HG02623 (cell line): ENCODE results near the gene FAM98C.
A peak's percentile ranks its signal among the peaks of the same experiment; 100 is the strongest.

Experiments
- ATAC-seq: cut with Tn5 transposase; IDR thresholded peaks from one replicate; pipeline ENCODE4 v1.9.1; 2021; ENCODE audit warnings: moderate library complexity; ENCODE audit not compliant: unreplicated experiment

The FAM98C gene

DNA sequence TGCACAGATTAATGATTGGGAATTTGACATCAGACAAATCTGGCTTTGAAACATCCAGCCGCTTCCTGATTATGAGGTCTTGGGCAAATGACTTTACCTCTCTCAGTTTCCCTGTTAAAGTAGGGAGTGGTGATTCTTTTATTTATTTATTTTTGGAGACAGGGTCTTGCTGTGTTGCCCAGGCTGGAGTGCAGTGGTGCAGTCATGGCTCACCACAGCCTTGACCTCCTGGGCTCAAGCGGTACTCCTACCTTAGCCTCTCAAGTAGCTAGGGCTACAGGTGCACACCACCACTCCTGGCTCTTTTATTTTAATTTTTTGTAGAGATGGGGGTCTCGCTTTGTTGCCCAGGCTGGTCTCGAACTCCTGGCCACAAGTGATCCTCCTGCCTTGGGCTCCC, 25.8 kb upstream of the FAM98C start:
- ATAC-seq: no peak

GRCh38 chr19:38378866-38379265, 24.0 kb upstream of the FAM98C start:
- ATAC-seq: no peak

GRCh38 chr19:38381138-38381537, 21.8 kb upstream of the FAM98C start:
- ATAC-seq: no peak

DNA sequence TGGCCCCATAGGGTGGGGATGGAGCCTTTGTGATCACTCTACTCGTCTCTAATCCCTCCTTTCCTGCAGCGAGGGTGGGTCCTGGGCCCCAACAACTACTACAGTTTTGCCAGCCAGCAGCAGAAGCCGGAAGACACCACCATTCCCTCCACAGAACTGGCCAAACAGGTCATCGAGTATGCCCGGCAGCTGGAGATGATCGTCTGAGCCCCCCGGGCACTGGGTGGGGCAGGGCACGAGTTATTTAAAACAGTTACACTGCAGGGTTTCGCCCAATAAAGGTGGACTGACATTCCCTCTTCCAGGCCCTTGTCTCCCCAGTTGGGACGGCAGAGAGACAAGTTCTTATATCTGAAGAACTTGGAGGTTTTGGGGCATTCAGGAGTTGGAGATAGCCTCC, 19.7 kb upstream of the FAM98C start:
- no peak for ATAC-seq

- ATAC-seq: no peak
These were observed 19.1 kb upstream of the FAM98C start for GRCh38 chr19:38383743-38384142.

DNA sequence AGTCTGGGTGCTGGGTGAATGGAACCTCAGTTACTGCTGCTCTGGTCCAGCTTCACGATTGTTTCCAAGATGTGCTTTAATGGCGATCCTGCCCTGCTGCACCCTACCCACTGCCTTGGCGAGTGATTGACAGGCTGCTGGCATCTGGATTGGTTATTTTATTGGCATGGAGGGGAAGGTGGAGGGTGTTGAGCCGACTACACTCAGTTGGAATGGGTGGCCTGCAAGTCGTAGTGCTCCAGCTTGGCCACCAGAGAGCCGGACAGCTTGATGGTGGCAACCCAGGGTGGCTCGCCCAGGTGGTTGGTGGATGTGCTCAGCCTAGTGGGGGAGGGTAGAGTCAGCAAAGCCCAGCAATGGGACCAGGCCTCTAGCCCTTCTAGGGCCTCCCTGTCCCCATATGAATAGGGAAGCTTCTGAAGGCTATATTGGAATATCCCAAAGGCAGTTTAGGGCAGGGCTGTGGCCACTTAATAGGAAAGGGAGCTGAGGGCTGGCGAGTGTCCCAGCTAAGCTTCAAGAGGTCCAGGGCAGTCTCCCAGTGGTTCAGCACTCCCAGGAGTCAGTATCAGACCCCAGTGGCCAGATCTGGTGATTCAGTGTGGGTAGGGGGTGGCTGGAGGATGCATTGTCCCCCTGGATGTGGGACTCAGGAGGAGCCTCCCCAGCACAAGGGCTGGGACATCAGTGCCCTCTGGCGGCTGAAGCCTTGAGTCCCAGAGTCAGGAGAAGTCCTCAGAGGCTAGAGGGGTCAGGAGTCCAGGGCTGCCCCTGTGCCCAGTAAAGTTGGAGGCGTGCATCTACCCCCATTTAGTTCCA, 18.5 kb upstream of the FAM98C start:
- no peak for ATAC-seq

GRCh38 chr19:38385057-38385803, 17.7 kb upstream of the FAM98C start:
- no peak for ATAC-seq

DNA sequence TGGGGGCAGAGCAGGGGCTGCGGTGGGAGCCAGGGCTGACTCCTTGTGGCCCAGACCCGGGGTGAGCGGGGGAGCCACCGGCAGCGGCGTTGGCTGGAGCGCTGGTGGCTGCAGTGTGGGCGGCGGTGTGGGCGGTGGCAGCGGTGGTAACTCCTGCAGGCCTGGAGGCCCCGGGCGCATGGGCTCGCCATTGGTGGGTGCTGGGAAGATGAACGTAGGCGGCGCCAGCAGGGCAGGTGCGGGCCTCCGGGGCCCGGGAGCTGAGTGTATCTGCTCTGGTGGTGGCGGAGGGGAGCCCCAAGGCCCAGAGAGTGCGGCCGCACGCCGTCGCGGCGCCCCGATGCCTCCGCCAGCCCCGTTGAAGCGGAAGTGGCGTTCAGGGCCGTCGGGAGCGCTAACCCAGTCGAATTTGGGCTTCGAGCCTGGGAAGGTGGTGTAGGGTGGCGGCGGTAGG, 17.1 kb upstream of the FAM98C start:
- ATAC-seq: no peak

- ATAC-seq: no peak
These were observed 16.5 kb upstream of the FAM98C start for GRCh38 chr19:38386300-38386970.

DNA sequence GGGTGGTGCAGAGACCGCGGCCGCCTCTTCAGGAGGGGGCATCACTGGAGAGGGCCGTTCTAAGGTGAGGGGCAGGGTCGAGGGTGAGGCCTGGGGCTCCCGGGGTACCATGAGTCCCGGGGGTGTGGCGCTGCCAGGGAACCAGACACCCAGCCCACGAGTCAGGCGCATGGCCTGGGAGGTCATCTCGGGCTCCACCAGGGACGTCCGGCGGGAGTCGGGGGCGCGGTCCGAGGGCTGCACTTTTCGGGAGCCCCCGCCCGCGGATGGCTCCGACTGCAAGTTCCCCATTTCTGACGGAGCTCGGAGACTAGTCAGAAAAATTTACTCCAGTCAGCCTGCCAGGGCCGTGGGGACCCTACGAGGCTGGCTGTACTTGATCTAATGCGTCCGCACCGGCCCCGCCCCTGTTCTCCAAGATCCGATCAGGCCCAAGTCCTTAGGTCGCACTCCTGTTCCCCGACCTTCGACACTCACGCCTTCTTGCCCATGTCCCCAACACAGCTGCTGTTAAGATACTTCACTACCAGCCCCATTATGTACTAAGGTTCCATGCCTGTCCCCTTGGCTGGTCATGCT, 15.8 kb upstream of the FAM98C start:
- ATAC-seq: no peak

- peak; percentile 47 for ATAC-seq
These were observed 15.1 kb upstream of the FAM98C start, which contains the start of gene GGN for GRCh38 chr19:38387550-38388348. Gene GGN (minus strand): TSS chr19:38388034. CDS start chr19:38387261, 773 bp downstream.

GRCh38 chr19:38388349-38389100, 14.4 kb upstream of the FAM98C start, which contains the start of gene SPRED3:
Gene SPRED3 (plus strand): TSS chr19:38388697. CDS start chr19:38390303, 1,606 bp downstream.
- ATAC-seq: no peak

- ATAC-seq: no peak
These were observed 13.6 kb upstream of the FAM98C start for GRCh38 chr19:38389101-38389925.

GRCh38 chr19:38389957-38390924, 12.7 kb upstream of the FAM98C start:
- no peak for ATAC-seq

DNA sequence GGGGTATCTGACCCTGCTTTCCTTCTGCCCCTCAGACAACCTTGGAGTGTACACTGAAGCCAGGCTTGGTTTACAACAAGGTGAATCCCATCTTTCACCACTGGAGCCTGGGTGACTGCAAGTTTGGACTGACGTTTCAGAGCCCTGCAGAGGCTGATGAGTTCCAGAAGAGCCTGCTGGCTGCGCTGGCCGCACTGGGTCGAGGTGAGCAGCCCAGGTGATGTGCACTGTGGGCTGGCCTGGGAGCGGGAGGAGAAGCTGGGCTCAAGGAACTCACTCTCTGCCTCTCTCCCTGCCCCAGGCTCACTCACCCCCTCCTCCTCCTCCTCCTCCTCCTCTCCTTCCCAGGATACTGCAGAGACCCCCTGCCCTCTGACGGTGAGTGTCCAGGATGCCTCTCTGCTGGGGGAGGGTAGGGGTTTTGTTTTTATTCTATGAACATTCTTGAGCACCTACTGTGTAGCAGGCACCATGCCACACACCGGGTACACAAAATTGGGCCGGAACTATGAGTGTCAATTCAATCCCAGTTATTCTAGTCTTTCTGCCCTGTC, 10.9 kb upstream of the FAM98C start:
- no peak for ATAC-seq

- no peak for ATAC-seq
These were observed 10.1 kb upstream of the FAM98C start for GRCh38 chr19:38392707-38393308.

DNA sequence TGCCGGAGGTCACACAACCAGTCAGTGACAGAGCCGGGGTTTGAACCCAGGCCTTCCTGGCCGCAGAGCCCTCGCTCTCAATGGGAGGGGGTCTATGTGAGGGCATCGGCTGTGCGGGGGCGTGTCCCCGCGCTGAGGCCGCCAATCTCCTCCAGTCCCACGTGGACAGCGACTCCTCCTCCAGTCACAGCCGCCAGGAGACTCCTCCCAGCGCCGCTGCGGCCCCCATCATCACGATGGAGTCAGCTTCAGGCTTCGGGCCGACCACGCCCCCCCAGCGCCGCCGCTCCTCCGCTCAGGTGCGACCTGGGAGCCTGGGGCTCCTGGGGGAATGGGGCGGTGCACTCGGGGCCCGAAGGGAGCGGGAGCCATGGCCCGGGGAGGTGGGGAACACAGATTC, 8.4 kb upstream of the FAM98C start:
- no peak for ATAC-seq
